IPS-18c (cell line): ENCODE data around the gene AP2A2.
"Not testable (repeated sequence)": the region's sequence is repeated elsewhere in the genome, so short reads cannot be mapped to it uniquely, and the experiment has no call there.

Source experiments
- H3K4me3 ChIP-seq: 2 replicates; pipeline ENCODE4 v1.7.0; 2013; ENCODE audit warnings: low read depth, mild to moderate bottlenecking, low read length, moderate library complexity; ENCODE audit not compliant: insufficient read depth
- H3K9me3 ChIP-seq: one replicate; pipeline ENCODE4 v1.6.1; 2013; ENCODE audit warnings: mild to moderate bottlenecking, low read length, moderate library complexity; ENCODE audit not compliant: control insufficient read depth, insufficient read depth

Gene AP2A2

GRCh38 chr11:1010551-1011319, 85.1 kb downstream of the AP2A2 start:
- Histone ChIP-seq H3K4me3 (no peak overlapping the region), H3K9me3 (peaks cover 2% of the 10 kb centered on the region)

- Histone ChIP-seq H3K9me3 (peaks cover 2% of the 10 kb centered on the region), H3K4me3 (no peak overlapping the region)
Observed at GRCh38 chr11:1011320-1011698, 85.6 kb downstream of the AP2A2 start.

GRCh38 chr11:1012291-1012690, 86.6 kb downstream of the AP2A2 start:
- Histone ChIP-seq H3K9me3 (peaks cover 2% of the 10 kb centered on the region), H3K4me3 (no peak overlapping the region)

GRCh38 chr11:1012740-1013630, 87.3 kb downstream of the AP2A2 start:
- peaks cover 2% of the 10 kb centered on the region for H3K9me3 ChIP-seq
- no peak overlapping the region for H3K4me3 ChIP-seq

- H3K9me3 ChIP-seq: peaks cover 2% of the 10 kb centered on the region
- H3K4me3 ChIP-seq: no peak overlapping the region
Observed at GRCh38 chr11:1013631-1013935, 87.9 kb downstream of the AP2A2 start.

- Histone ChIP-seq H3K9me3 (peaks cover 2% of the 10 kb centered on the region), H3K4me3 (no peak overlapping the region)
Observed at GRCh38 chr11:1014276-1014675, 88.6 kb downstream of the AP2A2 start.

- Histone ChIP-seq H3K4me3 (no peak overlapping the region), H3K9me3 (peaks cover 2% of the 10 kb centered on the region)
Observed at GRCh38 chr11:1015064-1015463, 89.4 kb downstream of the AP2A2 start.

- H3K9me3 ChIP-seq: peaks cover 2% of the 10 kb centered on the region
- H3K4me3 ChIP-seq: no peak overlapping the region
Observed at GRCh38 chr11:1015826-1016545, 90.3 kb downstream of the AP2A2 start.

GRCh38 chr11:1016610-1017126, 91.0 kb downstream of the AP2A2 start:
- H3K9me3 ChIP-seq, H3K4me3 ChIP-seq: not testable (repeated sequence)

GRCh38 chr11:1017269-1018005, 91.8 kb downstream of the AP2A2 start:
- Histone ChIP-seq H3K9me3 (peaks cover 2% of the 10 kb centered on the region), H3K4me3 (no peak overlapping the region)

- no peak overlapping the region for H3K4me3 ChIP-seq
- peaks cover 2% of the 10 kb centered on the region for H3K9me3 ChIP-seq
Observed at GRCh38 chr11:1018091-1018490, 92.4 kb downstream of the AP2A2 start.

GRCh38 chr11:1019321-1019910, 93.7 kb downstream of the AP2A2 start:
- Histone ChIP-seq H3K9me3 (peaks cover 2% of the 10 kb centered on the region), H3K4me3 (no peak overlapping the region)

GRCh38 chr11:1020211-1020905, 94.7 kb downstream of the AP2A2 start:
- Histone ChIP-seq H3K4me3 (no peak overlapping the region), H3K9me3 (no peaks in the 10 kb centered on the region)

GRCh38 chr11:1022411-1022810, 96.7 kb downstream of the AP2A2 start:
- Histone ChIP-seq H3K9me3 (no peaks in the 10 kb centered on the region), H3K4me3 (no peak overlapping the region)

- no peak overlapping the region for H3K4me3 ChIP-seq
- no peaks in the 10 kb centered on the region for H3K9me3 ChIP-seq
Observed at GRCh38 chr11:1022908-1023810, 97.5 kb downstream of the AP2A2 start.
